Liver (tissue), 9 donors: ENCODE data around the gene ZNF222. TPM values are rescaled to one million over a fixed set of nuclear protein-coding genes. Genes with fewer than 3 reads are reported as not detected.

Experiments used
- DNase-seq: peaks from one replicate; pipeline ENCODE4 v3.0.0-alpha.2; 2017; ENCODE audit warnings: low spot score
- H3K27ac ChIP-seq, 2 donors: one replicate each; pipeline ENCODE4 v1.7.0; 2013; ENCODE audit warnings: inconsistent platforms in 2 of 2, low read length in 2 of 2, control low read depth in 1 of 2, low read depth in 1 of 2, mild to moderate bottlenecking in 1 of 2
- H3K27me3 ChIP-seq, 4 donors: one replicate each; pipeline versions ENCODE4 v1.6.1 to v1.7.0; 2013; ENCODE audit warnings: low read length in 3 of 4, inconsistent platforms in 1 of 4, mild to moderate bottlenecking in 1 of 4, moderate library complexity in 1 of 4; ENCODE audit not compliant: control insufficient read depth in 4 of 4, insufficient read depth in 4 of 4
- H3K36me3 ChIP-seq, 4 donors: one replicate each; pipeline versions ENCODE4 v1.6.1 to v1.7.0; 2013; ENCODE audit warnings: low read length in 3 of 4, mild to moderate bottlenecking in 3 of 4, low read depth in 1 of 4, moderate library complexity in 1 of 4; ENCODE audit not compliant: control insufficient read depth in 4 of 4, insufficient read depth in 3 of 4
- H3K4me1 ChIP-seq, 4 donors: one replicate each; pipeline versions ENCODE4 v1.6.1 to v1.7.0; 2013; ENCODE audit warnings: low read length in 3 of 4, mild to moderate bottlenecking in 3 of 4, moderate library complexity in 1 of 4; ENCODE audit not compliant: control insufficient read depth in 4 of 4, insufficient read depth in 4 of 4
- H3K4me3 ChIP-seq, 3 donors: one replicate each; pipeline versions ENCODE4 v1.6.1 to v1.7.0; 2013; ENCODE audit warnings: low read length in 3 of 3, control low read depth in 1 of 3, low read depth in 1 of 3, mild to moderate bottlenecking in 1 of 3
- H3K9ac ChIP-seq, 2 donors: one replicate each; pipeline ENCODE4 v1.7.0; 2013; ENCODE audit warnings: low read length in 2 of 2, mild to moderate bottlenecking in 2 of 2, moderate library complexity in 2 of 2, control low read depth in 1 of 2, low read depth in 1 of 2
- H3K9me3 ChIP-seq, 4 donors: one replicate each; pipeline versions ENCODE4 v1.6.1 to v1.7.0; 2013; ENCODE audit warnings: low read length in 3 of 4; ENCODE audit not compliant: control insufficient read depth in 4 of 4
- ATF3 ChIP-seq: IDR thresholded peaks from 2 replicates; pipeline ENCODE4 v1.6.1; 2016; ENCODE audit warnings: antibody characterized with exemption
- CTCF ChIP-seq: fragments of 150-350 bp; IDR thresholded peaks from 2 replicates; pipeline ENCODE4 v1.5.1; 2017; ENCODE audit warnings: improper control_type of control experiment, low read depth, low read length; ENCODE audit not compliant: missing input control
- EGR1 ChIP-seq, 2 donors: IDR thresholded peaks; 2 replicates each; pipeline ENCODE4 v1.6.1; 2016 to 2018; ENCODE audit warnings: antibody characterized with exemption in 2 of 2, low read depth in 2 of 2
- FOXA1 ChIP-seq: IDR thresholded peaks from 2 replicates; pipeline ENCODE4 v1.6.1; 2016; ENCODE audit warnings: antibody characterized with exemption
- FOXA2 ChIP-seq: IDR thresholded peaks from 2 replicates; pipeline ENCODE4 v1.6.1; 2016; ENCODE audit warnings: antibody characterized with exemption
- GABPA ChIP-seq, 2 donors: IDR thresholded peaks in 1 of 2; conservative IDR thresholded peaks in 1 of 2; 2 replicates each; pipeline ENCODE4 v1.6.1; 2016; ENCODE audit warnings: antibody characterized with exemption in 2 of 2, mild to moderate bottlenecking in 1 of 2, moderate library complexity in 1 of 2
- HNF4A ChIP-seq, 2 donors: conservative IDR thresholded peaks; 2 replicates each; pipeline ENCODE4 v1.6.1; 2016; ENCODE audit warnings: antibody characterized with exemption in 2 of 2, mild to moderate bottlenecking in 2 of 2
- HNF4G ChIP-seq: IDR thresholded peaks from 2 replicates; pipeline ENCODE4 v1.6.1; 2016; ENCODE audit warnings: antibody characterized with exemption
- JUND ChIP-seq, 2 donors: IDR thresholded peaks; 2 replicates each; pipeline ENCODE4 v1.6.1; 2016; ENCODE audit warnings: antibody characterized with exemption in 2 of 2
- MAX ChIP-seq: IDR thresholded peaks from 2 replicates; pipeline ENCODE4 v1.6.1; 2016; ENCODE audit warnings: antibody characterized with exemption
- NR2F2 ChIP-seq: IDR thresholded peaks from 2 replicates; pipeline ENCODE4 v1.6.1; 2016; ENCODE audit warnings: antibody characterized with exemption
- RAD21 ChIP-seq, 2 donors: IDR thresholded peaks; 2 replicates each; pipeline ENCODE4 v1.6.1; 2016; ENCODE audit warnings: antibody characterized with exemption in 2 of 2, mild to moderate bottlenecking in 2 of 2
- REST ChIP-seq: IDR thresholded peaks from 2 replicates; pipeline ENCODE4 v1.6.1; 2016; ENCODE audit warnings: antibody characterized with exemption, mild to moderate bottlenecking
- RXRA ChIP-seq, 2 donors: IDR thresholded peaks; 2 replicates each; pipeline ENCODE4 v1.6.1; 2017 to 2018; ENCODE audit warnings: antibody characterized with exemption in 2 of 2, mild to moderate bottlenecking in 1 of 2
- SP1 ChIP-seq: IDR thresholded peaks from 2 replicates; pipeline ENCODE4 v1.6.1; 2018; ENCODE audit warnings: antibody characterized with exemption, mild to moderate bottlenecking
- TAF1 ChIP-seq: conservative IDR thresholded peaks from 2 replicates; pipeline ENCODE4 v1.6.1; 2016; ENCODE audit warnings: antibody characterized with exemption, mild to moderate bottlenecking
- YY1 ChIP-seq: IDR thresholded peaks from 2 replicates; pipeline ENCODE4 v1.6.1; 2016; ENCODE audit warnings: antibody characterized with exemption, mild to moderate bottlenecking
- ZBTB33 ChIP-seq: IDR thresholded peaks from 2 replicates; pipeline ENCODE4 v1.6.1; 2016; ENCODE audit warnings: antibody characterized with exemption
- WGBS: extraction: QIAGEN DNeasy Blood & Tissue Kit; methylation state at CpG from one replicate; pipeline ENCODE4 v1.1.7; 2013; 5-methylcytosine and 5-hydroxymethylcytosine counted together
- polyA plus RNA-seq, 2 donors: library from polyadenylated mRNA; stranded (reverse) in 1 of 2; unstranded in 1 of 2; fragments of 200-250 nt in 1 of 2; fragments of >200 nt in 1 of 2; fragmentation: Nextera tagmentation in 1 of 2; extraction: Ambion mirVana in 1 of 2; gene quantifications; one replicate each; pipeline versions ENCODE4 v1.2.1 to v1.2.3, GENCODE V29; 2013 to 2015
- total RNA-seq, 2 donors: library from RNA; depleted of rRNA; stranded (reverse); fragments of >200 nt; gene quantifications; one replicate each; pipeline ENCODE4 v1.2.3, GENCODE V29; 2014
- donor health status: healthy.
- donor health status: healthy.
- donor health status: healthy.
- donor health status: healthy.
- donor health status: healthy.

The ZNF222 gene
- total and polyA plus RNA-seq, 4 donors = 0.79 to 2.5 (median 1.5) TPM

- Histone ChIP-seq H3K4me3 (peak overlapping the region in 2 of 3 donors; percentile 30 to 62), H3K36me3 (peaks cover 17 to 56% (median 55%) of the 10 kb centered on the region in 4 donors), H3K27me3 (no peaks in the 10 kb centered on the region), H3K4me1 (no peaks in the 10 kb centered on the region), H3K9me3 (peaks cover 42 to 82% (median 74%) of the 10 kb centered on the region in 4 donors), H3K27ac (no peak overlapping the region), H3K9ac (no peak overlapping the region)
- DNase-seq = no peak
- 94% methylated on average over 1 of the region's 1 CpG for WGBS
- TF ChIP-seq NR2F2 (no peak), GABPA (IDR thresholded peaks at IDR 0.05 in 1 of 2, conservative IDR thresholded peaks at IDR 0.05 in 1 of 2) (no peak), SP1 (no peak), TAF1 (no peak), FOXA1 (no peak), JUND (IDR thresholded peaks at IDR 0.05) (no peak), ATF3 (no peak), REST (no peak), RAD21 (IDR thresholded peaks at IDR 0.05) (no peak), YY1 (no peak), EGR1 (IDR thresholded peaks at IDR 0.05; ENCODE audit: low read depth in 2 of 2) (no peak), FOXA2 (no peak), MAX (no peak), CTCF (no peak), RXRA (IDR thresholded peaks at IDR 0.05) (no peak), HNF4G (no peak), HNF4A (conservative IDR thresholded peaks at IDR 0.05) (no peak), ZBTB33 (no peak)
Observed at GRCh38 chr19:44032001-44032610, 6.9 kb downstream of the ZNF222 start.
